Vagina (tissue), 2 donors: ENCODE results near the gene CACNA2D1.

ENCODE experiments used
- CTCF ChIP-seq, 3 experiments: fragments of 450-650 bp in 2 of 3; fragments of 200-600 bp in 1 of 3; sonication (generic) in 1 of 3; IDR thresholded peaks; one replicate each; pipeline ENCODE4 v1.5.1; 2017 to 2019; ENCODE audit warnings: antibody characterized with exemption in 3 of 3, mild to moderate bottlenecking in 2 of 3, moderate library complexity in 2 of 3
- POLR2A ChIP-seq, 2 donors: fragments of 450-650 bp; IDR thresholded peaks; one replicate each; pipeline ENCODE4 v1.6.1; 2017; ENCODE audit warnings: antibody characterized with exemption in 2 of 2, mild to moderate bottlenecking in 2 of 2, moderate library complexity in 2 of 2

DNA sequence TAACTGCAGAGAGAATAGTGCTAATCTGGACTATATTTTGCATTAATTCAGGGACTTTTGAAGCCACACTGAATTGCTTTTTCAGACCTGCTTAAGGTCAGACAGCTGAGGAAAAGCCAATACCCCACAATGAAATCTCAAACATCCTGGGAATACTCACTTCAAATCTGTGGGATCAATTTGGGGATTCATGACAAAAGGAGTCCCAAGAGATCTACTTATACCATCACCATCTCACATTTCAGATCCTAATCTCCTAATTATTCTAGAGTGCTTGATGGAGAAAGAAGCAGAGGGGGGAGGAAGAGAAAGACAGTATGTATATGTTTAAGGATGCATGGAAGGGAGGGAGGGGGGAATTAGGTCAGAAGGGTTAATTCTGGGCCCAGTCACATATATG is 202.2 kb downstream of the CACNA2D1 start:
- no peak for TF ChIP-seq POLR2A (IDR thresholded peaks at IDR 0.05)
- no peak for TF ChIP-seq CTCF (IDR thresholded peaks at IDR 0.05)
